ENCODE measurements around the gene NCKAP5.

GRCh38 chr2:133581010-133581760 lies 12.9 kb upstream of the NCKAP5 start:
- TF ChIP-seq CTCF (conservative IDR thresholded peaks at IDR 0.05; ENCODE audit: low read depth, low read length), result no peak
- no peak for TF ChIP-seq EZH2phosphoT487 (IDR thresholded peaks at IDR 0.05; ENCODE audit: borderline replicate concordance, low read length)
- TF ChIP-seq EZH2 (IDR thresholded peaks at IDR 0.05; ENCODE audit: low read length, unreplicated experiment), result no peak

Measured in PC-3 (cell line).